GM12878 (cell line): ENCODE data around the gene ETV6. TPM values are rescaled to one million over a fixed set of nuclear protein-coding genes. Genes with fewer than 3 reads are reported as not detected.

ENCODE experiments used
- ATAC-seq: fragments of 200-7000 bp; cut with Tn5 transposase; 3 replicates; pipeline ENCODE4 v1.9.1; 2020; ENCODE audit warnings: mild to moderate bottlenecking, moderate library complexity
- BruUV-seq: library from RNA; stranded (reverse); fragments of 400-500 nt; replicated peaks from 2 replicates; lab custom pipeline; 2021; lab: Mats Ljungman, UMichigan
- CTCF ChIA-PET: fragments of 300-600 bp; sonication (Branson Sonifier 250); formaldehyde crosslinking; extraction: SDS; loops from one replicate; lab custom pipeline; 2021; ENCODE audit warnings: inconsistent platforms; lab: Yijun Ruan, JAX
- POLR2A ChIA-PET: fragments of 350-600 bp; formaldehyde crosslinking; extraction: SDS; loops from one replicate; lab custom pipeline; 2021; ENCODE audit warnings: inconsistent platforms; lab: Charles Lee
- RAD21 ChIA-PET: fragments of 300-600 bp; sonication (Branson Sonifier 250); formaldehyde crosslinking; loops from one replicate; lab custom pipeline; 2023; ENCODE audit warnings: antibody characterized with exemption; ENCODE audit not compliant: unreplicated experiment; lab: Charles Lee
- SMC1A ChIA-PET: fragments of 300-600 bp; sonication (Branson Sonifier 250); formaldehyde crosslinking; loops from one replicate; lab custom pipeline; 2023; ENCODE audit not compliant: unreplicated experiment, uncharacterized antibody; lab: Charles Lee
- DNase-seq: peaks from one replicate; pipeline ENCODE4 v3.0.0-alpha.2; 2011; ENCODE audit warnings: low read depth, low spot score
- FAIRE-seq: peaks from 3 replicates; lab custom pipeline; 2011; peaks lifted over from hg19 to GRCh38; lab: Jason Lieb, UNC
- H2AFZ ChIP-seq: 2 replicates; pipeline ENCODE4 v1.6.0; 2011; ENCODE audit warnings: low read depth, low read length, control low read depth; ENCODE audit not compliant: control insufficient read depth
- H3K27ac ChIP-seq: 2 replicates; pipeline ENCODE4 v1.5.1; 2011; ENCODE audit warnings: control low read depth; ENCODE audit not compliant: control insufficient read depth, insufficient read depth
- H3K27me3 ChIP-seq, 2 experiments: replicated peaks in 1 of 2; 2 replicates each; pipeline versions ENCODE4 v1.6.0 to v1.6.1; 2011; ENCODE audit warnings: low read length in 1 of 2; ENCODE audit not compliant: control insufficient read depth in 2 of 2, insufficient read depth in 2 of 2
- H3K36me3 ChIP-seq, 2 experiments: 2 replicates each; pipeline ENCODE4 v1.5.1; 2011; ENCODE audit warnings: low read length in 1 of 2; ENCODE audit not compliant: control insufficient read depth in 2 of 2, insufficient read depth in 2 of 2
- H3K4me1 ChIP-seq: 2 replicates; pipeline ENCODE4 v1.6.1; 2011; ENCODE audit warnings: mild to moderate bottlenecking, low read length, moderate library complexity, mixed read lengths; ENCODE audit not compliant: control insufficient read depth, insufficient read depth
- H3K4me2 ChIP-seq: 2 replicates; pipeline ENCODE4 v1.6.0; 2011; ENCODE audit warnings: control low read depth; ENCODE audit not compliant: control insufficient read depth, insufficient read depth
- H3K4me3 ChIP-seq: fragments of 200-600 bp; sonication (generic); 2 replicates; pipeline ENCODE4 v1.5.1; 2016
- H3K79me2 ChIP-seq: 2 replicates; pipeline ENCODE4 v1.6.0; 2011; ENCODE audit warnings: low read length; ENCODE audit not compliant: control insufficient read depth, insufficient read depth
- H3K9ac ChIP-seq: 2 replicates; pipeline ENCODE4 v1.8.0; 2011; ENCODE audit warnings: low read length, control low read depth, mixed read lengths; ENCODE audit not compliant: control insufficient read depth, insufficient read depth
- H3K9me3 ChIP-seq: replicated peaks from 3 replicates; pipeline ENCODE4 v1.5.1; 2011; ENCODE audit warnings: mild to moderate bottlenecking, low read length; ENCODE audit not compliant: control insufficient read depth, insufficient read depth
- H4K20me1 ChIP-seq: 2 replicates; pipeline ENCODE4 v1.6.0; 2011; ENCODE audit not compliant: control insufficient read depth, insufficient read depth
- ESRRA ChIP-seq: IDR thresholded peaks from 2 replicates; pipeline ENCODE4 v1.6.1; 2012; ENCODE audit warnings: mild to moderate bottlenecking, low read length, improper control_type of control experiment
- IKZF2 ChIP-seq, 2 experiments: fragments of 450-650 bp; IDR thresholded peaks; 2 replicates each; pipeline ENCODE4 v1.6.1; 2017; ENCODE audit warnings: mild to moderate bottlenecking in 2 of 2, moderate library complexity in 2 of 2
- NR2C1 ChIP-seq: fragments of 450-650 bp; IDR thresholded peaks from 2 replicates; pipeline ENCODE4 v1.6.1; 2017; ENCODE audit warnings: antibody characterized with exemption, mild to moderate bottlenecking, moderate library complexity
- NRF1 ChIP-seq: conservative IDR thresholded peaks from 2 replicates; pipeline ENCODE4 v1.6.1; 2011; ENCODE audit warnings: mild to moderate bottlenecking, low read depth, low read length, improper control_type of control experiment
- PML ChIP-seq: IDR thresholded peaks from 2 replicates; pipeline ENCODE4 v1.6.1; 2012; ENCODE audit warnings: low read length, inconsistent platforms
- SPI1 ChIP-seq: IDR thresholded peaks from 2 replicates; pipeline ENCODE4 v1.6.1; 2011; ENCODE audit warnings: low read depth, mild to moderate bottlenecking, low read length, moderate library complexity, borderline replicate concordance; ENCODE audit not compliant: insufficient read depth
- ZNF687 ChIP-seq: fragments of 450-650 bp; IDR thresholded peaks from 2 replicates; pipeline ENCODE4 v1.6.1; 2017; ENCODE audit warnings: mild to moderate bottlenecking, moderate library complexity
- WGBS: methylation state at CpG from one replicate; pipeline ENCODE4 v1.1.6; 2016; ENCODE audit warnings: low lambda C conversion rate; ENCODE audit not compliant: insufficient replicate concordance, insufficient coverage; ENCODE audit errors: missing lambda C conversion rate; 5-methylcytosine and 5-hydroxymethylcytosine counted together
- in situ Hi-C: fragments of 300-500 bp; cut with MboI; formaldehyde crosslinking; loops from 9 replicates; pipeline ENCODE4 v1.14.3; 2018; ENCODE audit warnings: mixed read lengths
- intact Hi-C: fragments of 100-400 bp; cut with micrococcal nuclease; formaldehyde crosslinking; loops from one replicate; pipeline ENCODE4 v1.14.2; 2022; ENCODE audit not compliant: unreplicated experiment
- polyA plus RNA-seq, 11 experiments: library from polyadenylated mRNA; depleted of rRNA in 4 of 11; unstranded in 6 of 11; stranded (reverse) in 5 of 11; fragments of >200 nt; fragmentation: Nextera tagmentation in 4 of 11; fragmentation: Illumina TruSeq in 1 of 11; extraction: Ambion mirVana in 4 of 11; extraction: Trizol in 1 of 11; gene quantifications; 1 replicate in 1 of 11; 2 replicates in 10 of 11; pipeline versions ENCODE4 v1.2.1 to v1.2.3, GENCODE V29; 2011 to 2016; ENCODE audit warnings: inconsistent platforms in 2 of 11, missing spikeins in 2 of 11, low read depth in 1 of 11
- total RNA-seq, 4 experiments: library from RNA; depleted of rRNA in 3 of 4; stranded (reverse); fragments of >200 nt in 3 of 4; fragmentation: Illumina TruSeq in 1 of 4; extraction: Trizol in 1 of 4; gene quantifications; 2 replicates each; pipeline versions ENCODE4 v1.2.1 to v1.2.3, GENCODE V29; 2013 to 2021

The ETV6 gene
- total and polyA plus RNA-seq, 10 of the 15 experiments (the other 5 are each of a cell fraction or from before 2014, with no cell fraction given): 6.6 to 74.8 (median 24.6) TPM

- Histone ChIP-seq H4K20me1 (no peaks in the 10 kb centered on the region), H3K36me3 (peaks cover 6 to 16% of the 10 kb centered on the region in 2 experiments; a peak in 3 of 4 replicates), H3K9me3 (no peaks in the 10 kb centered on the region), H3K79me2 (peaks cover 76% of the 10 kb centered on the region), H3K27me3 (no peaks in the 10 kb centered on the region), H3K4me2 (peak overlapping the region; percentile 96), H3K27ac (peak overlapping the region; percentile 93), H3K4me3 (peak overlapping the region; percentile 61), H2AFZ (no peak overlapping the region), H3K4me1 (peaks cover 47% of the 10 kb centered on the region), H3K9ac (peak overlapping the region; percentile 80)
- 55% methylated on average over 2 of the region's 2 CpGs for WGBS
- RAD21 ChIA-PET: interaction anchor here (0.6 to 5.3 kb wide), 17 partner anchors 10 to 220 kb away, joined by 3 to 71 read pairs (median 5); no protein-coding TSS in a partner anchor
- BruUV-seq: TSS peak; percentile 92
- intact Hi-C loops: loop anchor here (2.0 kb wide), 2 partner anchors 49 to 81 kb away; no protein-coding TSS in a partner anchor
- CTCF ChIA-PET: interaction anchor here (0.6 to 3.6 kb wide), 11 partner anchors 10 to 231 kb away, joined by 3 to 16 read pairs (median 4); no protein-coding TSS in a partner anchor
- no peak; the same call in 2 of the 3 replicates for ATAC-seq
- POLR2A ChIA-PET: interaction anchor here (0.7 to 4.5 kb wide), 12 partner anchors 9 to 85 kb away, joined by 3 to 24 read pairs (median 6); no protein-coding TSS in a partner anchor
- in situ Hi-C loops: no loop called here
- DNase-seq: no peak
- no peak for TF ChIP-seq IKZF2 (IDR thresholded peaks at IDR 0.05)
- no peak for TF ChIP-seq NR2C1
- TF ChIP-seq NRF1: no peak
- TF ChIP-seq ZNF687: no peak
- TF ChIP-seq PML: 0 out of 2 replicates have a peak, but pooled peaks have one; percentile 24
- no peak for TF ChIP-seq ESRRA
- TF ChIP-seq SPI1: no peak
- FAIRE-seq: no peak
- SMC1A ChIA-PET: interaction anchor here (1.0 to 10.7 kb wide), 14 partner anchors 10 to 266 kb away, joined by 3 to 148 read pairs (median 10); no protein-coding TSS in a partner anchor
Observed at GRCh38 chr12:11812241-11812585, 162.7 kb downstream of the ETV6 start.
